Astrocyte of the cerebellum (primary cell): ENCODE results near the gene CLEC4E.
A peak's percentile ranks its signal among the peaks of the same experiment; 100 is the strongest.

Experiments
- DNase-seq: peaks from one replicate; pipeline ENCODE4 v3.0.0-alpha.2; 2011; ENCODE audit warnings: low read depth
- H3K4me3 ChIP-seq: 2 replicates; pipeline ENCODE4 v1.5.1; 2011; ENCODE audit warnings: mild to moderate bottlenecking, low read depth, low read length, moderate library complexity
- in situ Hi-C: cut with HindIII; loops from 2 replicates; pipeline ENCODE4 v1.10.0; 2017; ENCODE audit warnings: low sequenced_read_pairs
- TF ChIP-seq, protein P1 (sequence below): IDR thresholded peaks from 2 replicates; pipeline ENCODE4 v1.5.1; 2012; ENCODE audit warnings: low read length, low read depth, moderate library complexity, mild to moderate bottlenecking; ENCODE audit errors: missing control alignments

The CLEC4E gene

GRCh38 chr12:8554451-8555195 is 13.9 kb upstream of the CLEC4E start:
- TF ChIP-seq, protein P1, sequence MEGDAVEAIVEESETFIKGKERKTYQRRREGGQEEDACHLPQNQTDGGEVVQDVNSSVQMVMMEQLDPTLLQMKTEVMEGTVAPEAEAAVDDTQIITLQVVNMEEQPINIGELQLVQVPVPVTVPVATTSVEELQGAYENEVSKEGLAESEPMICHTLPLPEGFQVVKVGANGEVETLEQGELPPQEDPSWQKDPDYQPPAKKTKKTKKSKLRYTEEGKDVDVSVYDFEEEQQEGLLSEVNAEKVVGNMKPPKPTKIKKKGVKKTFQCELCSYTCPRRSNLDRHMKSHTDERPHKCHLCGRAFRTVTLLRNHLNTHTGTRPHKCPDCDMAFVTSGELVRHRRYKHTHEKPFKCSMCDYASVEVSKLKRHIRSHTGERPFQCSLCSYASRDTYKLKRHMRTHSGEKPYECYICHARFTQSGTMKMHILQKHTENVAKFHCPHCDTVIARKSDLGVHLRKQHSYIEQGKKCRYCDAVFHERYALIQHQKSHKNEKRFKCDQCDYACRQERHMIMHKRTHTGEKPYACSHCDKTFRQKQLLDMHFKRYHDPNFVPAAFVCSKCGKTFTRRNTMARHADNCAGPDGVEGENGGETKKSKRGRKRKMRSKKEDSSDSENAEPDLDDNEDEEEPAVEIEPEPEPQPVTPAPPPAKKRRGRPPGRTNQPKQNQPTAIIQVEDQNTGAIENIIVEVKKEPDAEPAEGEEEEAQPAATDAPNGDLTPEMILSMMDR, result no peak
- in situ Hi-C loops, result no loop called here
- H3K4me3 ChIP-seq, result no peak overlapping the region
- DNase-seq, result peak; percentile 39

DNA sequence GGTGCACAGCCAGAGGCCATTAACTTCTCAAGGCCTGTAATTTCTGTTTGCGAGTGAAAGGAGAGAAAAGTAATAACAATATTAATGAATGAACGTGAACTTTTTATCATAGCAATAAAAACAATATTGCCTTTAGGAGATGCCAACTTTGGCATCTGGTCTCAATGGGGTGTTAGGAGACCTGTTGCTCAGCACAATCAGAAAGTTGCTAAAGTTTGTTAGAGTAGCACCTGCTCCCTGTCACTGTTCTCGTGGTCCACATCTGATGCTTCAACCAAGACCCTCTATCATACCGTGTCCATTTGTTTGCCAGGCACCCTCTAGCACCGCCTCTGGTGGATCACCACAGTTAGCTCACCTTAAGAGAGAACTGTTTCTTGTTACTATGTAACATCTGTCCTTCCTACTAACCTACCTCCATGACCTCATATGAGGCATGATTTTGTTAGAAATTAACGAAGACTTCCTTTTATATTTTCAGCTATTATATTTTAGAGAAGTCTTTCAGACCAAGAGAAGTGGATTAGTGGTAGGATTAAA is 12.5 kb upstream of the CLEC4E start:
- TF ChIP-seq, protein P1, result no peak
- in situ Hi-C loops, result no loop called here
- no peak overlapping the region for H3K4me3 ChIP-seq
- no peak for DNase-seq

DNA sequence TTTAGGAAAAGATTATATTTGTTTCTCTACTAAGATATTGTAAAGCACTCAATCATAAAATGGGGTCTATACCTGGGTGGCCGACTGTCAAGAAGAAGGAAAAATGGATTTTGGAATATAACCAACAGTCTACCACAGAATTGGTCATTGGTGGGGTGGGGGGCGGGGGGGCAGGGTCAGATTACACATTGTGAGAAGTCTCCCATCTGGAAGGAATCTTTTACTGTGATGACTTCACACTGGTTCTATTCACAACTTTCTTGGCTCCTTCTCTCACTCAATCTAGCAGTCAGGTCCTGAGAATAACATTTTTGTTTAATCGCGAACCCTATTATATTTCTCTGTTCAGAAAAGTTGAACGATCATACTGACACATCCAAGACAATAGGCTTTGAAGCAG is 8.7 kb upstream of the CLEC4E start:
- no peak overlapping the region for H3K4me3 ChIP-seq
- in situ Hi-C loops, result no loop called here
- DNase-seq, result peak; percentile 27
- TF ChIP-seq, protein P1, result no peak

DNA sequence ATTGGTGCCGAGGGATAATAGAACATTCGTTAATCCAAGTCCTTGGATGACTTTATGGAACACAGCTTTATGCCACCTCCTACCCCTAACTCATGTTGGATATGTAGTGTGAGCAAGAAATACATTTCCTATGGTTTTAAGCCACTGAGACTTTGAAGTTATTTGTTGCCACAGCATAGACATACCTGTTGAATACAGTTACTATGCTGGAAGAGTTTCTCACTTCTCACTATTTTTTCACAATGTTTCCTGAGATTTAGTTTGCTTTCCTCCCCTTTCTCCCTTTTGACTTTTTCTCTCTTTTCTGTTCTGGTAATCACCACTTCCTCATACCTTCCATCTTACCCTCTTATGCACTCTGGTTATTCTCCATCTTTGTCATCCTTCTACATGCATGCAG is 7.5 kb upstream of the CLEC4E start:
- TF ChIP-seq, protein P1, result no peak
- no peak overlapping the region for H3K4me3 ChIP-seq
- no peak for DNase-seq
- in situ Hi-C loops, result no loop called here

- H3K4me3 ChIP-seq, result no peak overlapping the region
- TF ChIP-seq, protein P1, result no peak
- no peak for DNase-seq
- in situ Hi-C loops, result no loop called here
Measured at GRCh38 chr12:8547645-8548044, 6.9 kb upstream of the CLEC4E start.

DNA sequence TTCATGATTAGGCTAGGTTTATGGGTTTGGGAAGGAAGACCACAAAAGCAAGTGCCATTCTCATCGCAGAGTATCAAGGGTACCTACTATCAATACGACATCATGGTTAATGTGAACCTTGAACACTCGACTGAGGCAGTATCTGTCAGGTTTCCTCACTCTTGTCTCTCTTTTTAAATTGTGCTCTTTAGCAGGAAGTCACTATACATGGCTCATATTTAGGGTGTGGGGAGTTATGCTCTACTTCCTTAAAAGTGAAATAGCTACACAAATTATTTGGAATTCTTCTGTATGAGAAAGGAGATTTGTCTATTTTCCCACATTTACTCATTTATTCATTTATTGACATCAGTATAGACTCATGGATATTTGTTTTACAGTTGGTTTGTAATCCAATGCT is 5.9 kb upstream of the CLEC4E start:
- no peak overlapping the region for H3K4me3 ChIP-seq
- TF ChIP-seq, protein P1, result no peak
- in situ Hi-C loops, result no loop called here
- DNase-seq, result no peak
